PC-9 (cell line): ENCODE measurements around the gene PKLR. TPM values are rescaled to one million over a fixed set of nuclear protein-coding genes. Genes with fewer than 3 reads are reported as not detected.

Source experiments
- BruUV-seq: library from RNA; stranded (reverse); fragments of 400-500 nt; replicated peaks from 2 replicates; lab custom pipeline; 2021; lab: Mats Ljungman, UMichigan
- CTCF ChIA-PET: fragments of 300-600 bp; sonication (Branson Sonifier 250); formaldehyde crosslinking; loops from one replicate; lab custom pipeline; 2022; ENCODE audit warnings: antibody characterized with exemption; lab: Charles Lee
- POLR2A ChIA-PET: fragments of 300-600 bp; sonication (Branson Sonifier 250); formaldehyde crosslinking; loops from one replicate; lab custom pipeline; 2022; ENCODE audit warnings: antibody characterized with exemption; ENCODE audit not compliant: unreplicated experiment; lab: Charles Lee
- DNase-seq, 2 experiments: peaks; one replicate each; pipeline versions ENCODE4 v3.0.0 to v3.0.0-alpha.2; 2015 to 2022; ENCODE audit warnings: mixed read lengths in 1 of 2
- H2AFZ ChIP-seq: fragments of 200-600 bp; sonication (generic); 2 replicates; pipeline ENCODE4 v1.8.1; 2017; ENCODE audit warnings: antibody characterized with exemption
- H3F3A ChIP-seq: fragments of 200-600 bp; sonication (generic); 2 replicates; pipeline ENCODE4 v1.8.1; 2017; ENCODE audit warnings: antibody characterized with exemption, mild to moderate bottlenecking, low read depth; ENCODE audit not compliant: insufficient read depth
- H3K27ac ChIP-seq: fragments of 200-600 bp; sonication (generic); 2 replicates; pipeline ENCODE4 v1.6.1; 2016; ENCODE audit warnings: mixed run types
- H3K27me3 ChIP-seq: fragments of 200-600 bp; sonication (generic); 2 replicates; pipeline ENCODE4 v1.6.1; 2016; ENCODE audit warnings: low read depth, mixed run types; ENCODE audit not compliant: insufficient read depth
- H3K36me3 ChIP-seq: fragments of 200-600 bp; sonication (generic); 2 replicates; pipeline ENCODE4 v1.6.1; 2016; ENCODE audit warnings: low read depth, mixed run types
- H3K4me1 ChIP-seq: fragments of 200-600 bp; sonication (generic); replicated peaks from 2 replicates; pipeline ENCODE4 v1.6.1; 2016; ENCODE audit warnings: mixed run types; ENCODE audit not compliant: insufficient read depth
- H3K4me2 ChIP-seq: fragments of 200-600 bp; sonication (generic); 2 replicates; pipeline ENCODE4 v1.6.1; 2017; ENCODE audit warnings: mixed run types
- H3K4me3 ChIP-seq: fragments of 200-600 bp; sonication (generic); 2 replicates; pipeline ENCODE4 v1.6.1; 2016; ENCODE audit warnings: mixed run types
- H3K79me2 ChIP-seq: fragments of 200-600 bp; sonication (generic); 2 replicates; pipeline ENCODE4 v1.6.1; 2017; ENCODE audit warnings: low read depth, mixed run types
- H3K9me2 ChIP-seq: fragments of 200-600 bp; sonication (generic); 2 replicates; pipeline ENCODE4 v1.8.1; 2017; ENCODE audit warnings: mild to moderate bottlenecking; ENCODE audit not compliant: insufficient read depth
- H3K9me3 ChIP-seq: fragments of 200-600 bp; sonication (generic); 2 replicates; pipeline ENCODE4 v1.8.1; 2016; ENCODE audit warnings: low read depth; ENCODE audit not compliant: insufficient read depth
- H4K20me1 ChIP-seq: fragments of 200-600 bp; sonication (generic); 2 replicates; pipeline ENCODE4 v1.8.1; 2017; ENCODE audit not compliant: insufficient read depth
- EZH2 ChIP-seq: fragments of 200-600 bp; sonication (generic); IDR thresholded peaks from 2 replicates; pipeline ENCODE4 v1.8.0; 2017; ENCODE audit warnings: antibody characterized with exemption, low read depth
- intact Hi-C: fragments of 100-400 bp; cut with micrococcal nuclease; formaldehyde crosslinking; loops from one replicate; pipeline ENCODE4 v1.10.0; 2022; ENCODE audit not compliant: unreplicated experiment
- total RNA-seq: library from RNA; stranded (reverse); gene quantifications from 2 replicates; pipeline ENCODE4 v1.2.3, GENCODE V29; 2021
- TF ChIP-seq, protein P1 (sequence below): fragments of 200-600 bp; sonication (generic); conservative IDR thresholded peaks from 2 replicates; pipeline ENCODE4 v1.6.1; 2017; ENCODE audit warnings: mixed run types, antibody characterized with exemption, mild to moderate bottlenecking, moderate library complexity

Gene PKLR
- total RNA-seq, 1 experiment from 2014 or later, result not detected

DNA sequence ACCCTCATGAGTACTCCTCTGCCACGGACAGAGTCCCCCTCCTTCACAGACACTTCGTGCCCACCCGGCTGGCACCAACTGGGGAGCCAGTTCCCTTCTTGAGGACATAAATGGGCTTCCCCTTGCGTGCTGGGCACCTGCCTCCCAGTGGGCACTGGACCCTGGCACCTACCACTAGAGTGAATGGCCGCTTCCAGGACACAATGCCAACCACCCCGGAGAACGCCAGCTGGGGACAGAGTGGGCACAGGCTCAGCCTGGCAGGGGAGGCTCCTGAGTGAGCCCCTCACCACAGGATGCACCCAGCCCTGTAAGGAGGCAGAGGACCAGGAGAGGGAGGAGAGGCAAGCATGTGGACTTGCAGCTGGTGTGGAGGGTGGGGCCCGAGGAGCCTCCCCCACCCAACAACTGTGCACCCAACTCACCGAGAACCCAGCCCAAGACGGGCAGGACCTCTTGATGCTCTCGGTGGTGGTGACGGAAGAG lies 47.0 kb downstream of the PKLR start:
- POLR2A ChIA-PET, result no interaction called here
- Histone ChIP-seq H3F3A (peaks cover 28% of the 10 kb centered on the region), H3K79me2 (peaks cover 11% of the 10 kb centered on the region), H3K36me3 (0 out of 2 replicates have a peak, but pooled peaks cover 5% of the 10 kb centered on the region), H3K4me3 (peak overlapping the region; percentile 81), H2AFZ (no peak overlapping the region; the same call in 1 of the 2 replicates), H3K27me3 (no peaks in the 10 kb centered on the region), H3K4me2 (peak overlapping the region; percentile 97), H3K9me2 (no peaks in the 10 kb centered on the region), H3K4me1 (peaks cover 13% of the 10 kb centered on the region), H3K27ac (no peak overlapping the region), H4K20me1 (no peaks in the 10 kb centered on the region), H3K9me3 (no peaks in the 10 kb centered on the region)
- TF ChIP-seq, protein P1, sequence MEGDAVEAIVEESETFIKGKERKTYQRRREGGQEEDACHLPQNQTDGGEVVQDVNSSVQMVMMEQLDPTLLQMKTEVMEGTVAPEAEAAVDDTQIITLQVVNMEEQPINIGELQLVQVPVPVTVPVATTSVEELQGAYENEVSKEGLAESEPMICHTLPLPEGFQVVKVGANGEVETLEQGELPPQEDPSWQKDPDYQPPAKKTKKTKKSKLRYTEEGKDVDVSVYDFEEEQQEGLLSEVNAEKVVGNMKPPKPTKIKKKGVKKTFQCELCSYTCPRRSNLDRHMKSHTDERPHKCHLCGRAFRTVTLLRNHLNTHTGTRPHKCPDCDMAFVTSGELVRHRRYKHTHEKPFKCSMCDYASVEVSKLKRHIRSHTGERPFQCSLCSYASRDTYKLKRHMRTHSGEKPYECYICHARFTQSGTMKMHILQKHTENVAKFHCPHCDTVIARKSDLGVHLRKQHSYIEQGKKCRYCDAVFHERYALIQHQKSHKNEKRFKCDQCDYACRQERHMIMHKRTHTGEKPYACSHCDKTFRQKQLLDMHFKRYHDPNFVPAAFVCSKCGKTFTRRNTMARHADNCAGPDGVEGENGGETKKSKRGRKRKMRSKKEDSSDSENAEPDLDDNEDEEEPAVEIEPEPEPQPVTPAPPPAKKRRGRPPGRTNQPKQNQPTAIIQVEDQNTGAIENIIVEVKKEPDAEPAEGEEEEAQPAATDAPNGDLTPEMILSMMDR, result no peak
- TF ChIP-seq EZH2, result no peak
- CTCF ChIA-PET, result interaction anchor here (0.7 kb wide), 1 partner anchor 63 kb away, joined by 5 read pairs; no protein-coding TSS in a partner anchor
- BruUV-seq, result no TSS peak
- intact Hi-C loops, result loop anchor here (10.0 kb wide), 1 partner anchor 251 kb away; no protein-coding TSS in a partner anchor
- DNase-seq, result no peak

DNA sequence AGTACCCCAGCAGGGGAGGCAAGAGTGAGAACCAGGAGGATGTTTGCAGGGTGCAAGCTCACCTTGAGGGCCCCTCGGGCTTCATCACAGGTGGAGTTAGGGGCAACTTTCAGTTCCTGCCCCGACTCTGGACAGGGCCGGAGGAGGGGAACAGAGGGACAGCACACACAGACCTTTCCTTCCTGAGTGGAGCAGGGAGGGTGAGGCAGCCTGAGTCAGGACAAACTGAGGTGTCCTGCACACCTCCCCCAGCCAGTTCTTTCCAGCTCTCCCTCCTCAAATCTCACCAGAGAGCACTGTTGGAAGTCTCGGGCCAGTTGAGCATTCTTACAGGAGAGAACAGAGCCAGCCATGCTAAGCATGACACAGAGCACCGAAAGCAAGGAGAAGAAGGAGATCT lies 47.4 kb downstream of the PKLR start:
- Histone ChIP-seq H4K20me1 (no peaks in the 10 kb centered on the region), H3K9me2 (no peaks in the 10 kb centered on the region), H2AFZ (no peak overlapping the region), H3K4me3 (peak overlapping the region; percentile 81; the same call in 1 of the 2 replicates), H3K36me3 (0 out of 2 replicates have a peak, but pooled peaks cover 5% of the 10 kb centered on the region), H3K4me2 (peak overlapping the region; percentile 97), H3K27me3 (no peaks in the 10 kb centered on the region), H3K27ac (no peak overlapping the region), H3K9me3 (no peaks in the 10 kb centered on the region), H3F3A (peaks cover 31% of the 10 kb centered on the region), H3K79me2 (peaks cover 11% of the 10 kb centered on the region), H3K4me1 (peaks cover 13% of the 10 kb centered on the region)
- DNase-seq, result no peak
- no peak for TF ChIP-seq EZH2
- ChIA-PET POLR2A (no interaction called here), CTCF (no interaction called here)
- no TSS peak for BruUV-seq
- intact Hi-C loops, result loop anchor here (10.0 kb wide), 1 partner anchor 251 kb away; no protein-coding TSS in a partner anchor

DNA sequence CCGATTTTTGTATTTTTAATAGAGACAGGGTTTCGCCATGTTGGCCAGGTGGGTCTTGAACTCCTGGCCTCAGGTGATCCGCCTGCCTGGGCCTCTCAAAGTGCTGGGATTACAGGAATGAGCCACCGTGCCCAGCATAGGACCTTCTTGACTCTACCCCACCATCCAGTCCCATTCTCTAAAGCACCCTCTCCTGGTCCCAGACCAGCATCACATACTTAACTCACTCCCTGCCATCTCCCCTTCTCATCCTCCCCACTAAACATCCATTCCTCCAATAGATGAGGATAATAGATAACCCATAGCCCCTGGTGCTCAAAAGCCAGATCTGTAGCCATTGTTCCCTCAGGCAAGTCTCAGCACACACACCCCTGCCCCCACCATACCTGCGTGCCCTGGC lies 48.0 kb downstream of the PKLR start:
- no peak overlapping the region for H3K4me3 ChIP-seq
- H3K79me2 ChIP-seq, result peaks cover 11% of the 10 kb centered on the region
- ChIA-PET CTCF (no interaction called here), POLR2A (no interaction called here)
- H3K4me1 ChIP-seq, result peaks cover 13% of the 10 kb centered on the region
- no peak for TF ChIP-seq EZH2
- TF ChIP-seq, protein P1, result no peak
- H2AFZ ChIP-seq, result no peak overlapping the region
- H3K9me2 ChIP-seq, result no peaks in the 10 kb centered on the region
- no peaks in the 10 kb centered on the region for H3K9me3 ChIP-seq
- DNase-seq, result no peak
- H3K4me2 ChIP-seq, result peak overlapping the region; percentile 97; the same call in 1 of the 2 replicates
- no peaks in the 10 kb centered on the region for H3K27me3 ChIP-seq
- H3K27ac ChIP-seq, result no peak overlapping the region
- H3K36me3 ChIP-seq, result no peaks in the 10 kb centered on the region
- intact Hi-C loops, result loop anchor here (10.0 kb wide), 1 partner anchor 252 kb away; no protein-coding TSS in a partner anchor
- H4K20me1 ChIP-seq, result no peaks in the 10 kb centered on the region
- BruUV-seq, result no TSS peak
- peaks cover 31% of the 10 kb centered on the region for H3F3A ChIP-seq
